HUES48 (cell line): ENCODE measurements around the gene LOXL3.

Experiments used
- H3K27ac ChIP-seq: one replicate; pipeline ENCODE4 v1.7.0; 2013; ENCODE audit warnings: low read depth, low read length, inconsistent platforms
- H3K27me3 ChIP-seq: 2 replicates; pipeline ENCODE4 v1.6.1; 2013; ENCODE audit warnings: mild to moderate bottlenecking, low read length; ENCODE audit not compliant: control insufficient read depth, insufficient read depth
- H3K36me3 ChIP-seq: 2 replicates; pipeline ENCODE4 v1.6.1; 2013; ENCODE audit warnings: low read length; ENCODE audit not compliant: control insufficient read depth, insufficient read depth
- H3K4me1 ChIP-seq: 2 replicates; pipeline ENCODE4 v1.6.1; 2013; ENCODE audit warnings: mild to moderate bottlenecking, low read length; ENCODE audit not compliant: control insufficient read depth, insufficient read depth
- H3K4me3 ChIP-seq: 2 replicates; pipeline ENCODE4 v1.5.1; 2013; ENCODE audit warnings: mild to moderate bottlenecking, low read depth, low read length
- H3K9ac ChIP-seq: 2 replicates; pipeline ENCODE4 v1.6.1; 2013; ENCODE audit warnings: mild to moderate bottlenecking, low read depth, low read length, moderate library complexity
- H3K9me3 ChIP-seq: 2 replicates; pipeline ENCODE4 v1.6.1; 2013; ENCODE audit warnings: low read length; ENCODE audit not compliant: control insufficient read depth, insufficient read depth

The LOXL3 gene

GRCh38 chr2:74502720-74503505, 50.8 kb downstream of the LOXL3 start:
- Histone ChIP-seq H3K9me3 (no peaks in the 10 kb centered on the region), H3K4me3 (peak overlapping the region; percentile 60), H3K4me1 (peaks cover 13% of the 10 kb centered on the region; the same call in 1 of the 2 replicates), H3K36me3 (peaks cover 10% of the 10 kb centered on the region; the same call in 1 of the 2 replicates), H3K27me3 (peaks cover 79% of the 10 kb centered on the region), H3K9ac (no peak overlapping the region), H3K27ac (no peak overlapping the region)

- H3K4me3 ChIP-seq = peak overlapping the region; percentile 60
- peaks cover 10% of the 10 kb centered on the region; the same call in 1 of the 2 replicates for H3K36me3 ChIP-seq
- H3K27ac ChIP-seq = no peak overlapping the region
- H3K27me3 ChIP-seq = peaks cover 85% of the 10 kb centered on the region
- no peak overlapping the region for H3K9ac ChIP-seq
- peaks cover 17% of the 10 kb centered on the region for H3K4me1 ChIP-seq
- no peaks in the 10 kb centered on the region for H3K9me3 ChIP-seq
Observed at GRCh38 chr2:74502147-74502719, 51.5 kb downstream of the LOXL3 start.

- Histone ChIP-seq H3K27ac (no peak overlapping the region), H3K27me3 (peaks cover 93% of the 10 kb centered on the region), H3K36me3 (peaks cover 10% of the 10 kb centered on the region; the same call in 1 of the 2 replicates), H3K9me3 (no peaks in the 10 kb centered on the region), H3K4me1 (peaks cover 11% of the 10 kb centered on the region; the same call in 1 of the 2 replicates), H3K9ac (no peak overlapping the region), H3K4me3 (no peak overlapping the region; the same call in 1 of the 2 replicates)
Observed at GRCh38 chr2:74501335-74502071, 52.2 kb downstream of the LOXL3 start.

- no peaks in the 10 kb centered on the region for H3K9me3 ChIP-seq
- no peak overlapping the region for H3K9ac ChIP-seq
- H3K27me3 ChIP-seq = peaks cover 100% of the 10 kb centered on the region
- H3K27ac ChIP-seq = no peak overlapping the region
- peaks cover 9% of the 10 kb centered on the region; the same call in 1 of the 2 replicates for H3K36me3 ChIP-seq
- H3K4me1 ChIP-seq = peaks cover 11% of the 10 kb centered on the region; the same call in 1 of the 2 replicates
- H3K4me3 ChIP-seq = no peak overlapping the region
Observed at GRCh38 chr2:74500578-74500946, 53.2 kb downstream of the LOXL3 start.

- Histone ChIP-seq H3K9me3 (no peaks in the 10 kb centered on the region), H3K27ac (no peak overlapping the region), H3K9ac (no peak overlapping the region), H3K4me1 (peaks cover 11% of the 10 kb centered on the region; the same call in 1 of the 2 replicates), H3K27me3 (peaks cover 100% of the 10 kb centered on the region), H3K36me3 (peaks cover 3% of the 10 kb centered on the region; the same call in 1 of the 2 replicates), H3K4me3 (peak overlapping the region; percentile 57)
Observed at GRCh38 chr2:74499940-74500577, 53.7 kb downstream of the LOXL3 start.

- peaks cover 93% of the 10 kb centered on the region for H3K27me3 ChIP-seq
- peak within 1 kb of the TSS; percentile 57 for H3K4me3 ChIP-seq
Observed at GRCh38 chr2:74499267-74499939, 54.3 kb downstream of the LOXL3 start, which contains the start of gene LBX2. TSS of gene LBX2 (minus strand) at chr2:74499603. CDS start at chr2:74499537, 66 bp downstream.

GRCh38 chr2:74498500-74499266, 55.1 kb downstream of the LOXL3 start:
- H3K9me3 ChIP-seq = no peaks in the 10 kb centered on the region
- peak overlapping the region; percentile 57 for H3K4me3 ChIP-seq
- peaks cover 86% of the 10 kb centered on the region for H3K27me3 ChIP-seq
- peaks cover 11% of the 10 kb centered on the region; the same call in 1 of the 2 replicates for H3K4me1 ChIP-seq
- H3K36me3 ChIP-seq = peaks cover 7% of the 10 kb centered on the region; the same call in 1 of the 2 replicates
- H3K9ac ChIP-seq = no peak overlapping the region
- no peak overlapping the region for H3K27ac ChIP-seq

More at GRCh38 chr2:74499267-74499939, 54.3 kb downstream of the LOXL3 start, which contains the start of gene LBX2:
- no peaks in the 10 kb centered on the region for H3K9me3 ChIP-seq
- peaks cover under 1% of the 10 kb centered on the region; the same call in 1 of the 2 replicates for H3K36me3 ChIP-seq
- no peak within 1 kb of the TSS for H3K27ac ChIP-seq
- H3K4me1 ChIP-seq = peaks cover 11% of the 10 kb centered on the region; the same call in 1 of the 2 replicates
- no peak within 1 kb of the TSS for H3K9ac ChIP-seq

GRCh38 chr2:74497777-74498499, 55.8 kb downstream of the LOXL3 start:
- Histone ChIP-seq H3K4me1 (peaks cover 11% of the 10 kb centered on the region; the same call in 1 of the 2 replicates), H3K9ac (no peak overlapping the region), H3K27ac (no peak overlapping the region), H3K9me3 (no peaks in the 10 kb centered on the region), H3K36me3 (peaks cover 15% of the 10 kb centered on the region; the same call in 1 of the 2 replicates), H3K4me3 (peak overlapping the region; percentile 57), H3K27me3 (peaks cover 79% of the 10 kb centered on the region)
